Amygdala (tissue), 56 donors: ENCODE results near the gene LBR.
"Not testable (repeated sequence)": the region's sequence is repeated elsewhere in the genome, so short reads cannot be mapped to it uniquely, and the experiment has no call there.

Source experiments
- DNase-seq, 56 donors: peaks; one replicate each; lab custom pipeline; 2025; lab: John Stamatoyannopoulos, UW

Gene LBR

GRCh38 chr1:225388372-225388771, 39.5 kb downstream of the LBR start:
- DNase-seq, result no peak

DNA sequence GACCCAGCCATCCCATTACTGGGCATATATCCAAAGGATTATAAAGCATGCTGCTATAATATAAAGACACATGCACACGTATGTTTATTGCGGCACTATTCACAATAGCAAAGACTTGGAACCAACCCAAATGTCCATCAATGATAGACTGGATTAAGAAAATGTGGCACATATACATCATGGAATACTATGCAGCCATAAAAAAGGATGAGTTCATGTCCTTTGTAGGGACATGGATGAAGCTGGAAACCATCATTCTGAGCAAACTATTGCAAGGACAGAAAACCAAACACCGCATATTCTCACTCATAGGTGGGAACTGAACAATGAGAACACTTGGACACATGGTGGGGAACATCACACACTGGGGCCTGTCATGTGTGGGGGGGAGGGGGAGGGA, 41.0 kb downstream of the LBR start:
- DNase-seq, result not testable (repeated sequence)

DNA sequence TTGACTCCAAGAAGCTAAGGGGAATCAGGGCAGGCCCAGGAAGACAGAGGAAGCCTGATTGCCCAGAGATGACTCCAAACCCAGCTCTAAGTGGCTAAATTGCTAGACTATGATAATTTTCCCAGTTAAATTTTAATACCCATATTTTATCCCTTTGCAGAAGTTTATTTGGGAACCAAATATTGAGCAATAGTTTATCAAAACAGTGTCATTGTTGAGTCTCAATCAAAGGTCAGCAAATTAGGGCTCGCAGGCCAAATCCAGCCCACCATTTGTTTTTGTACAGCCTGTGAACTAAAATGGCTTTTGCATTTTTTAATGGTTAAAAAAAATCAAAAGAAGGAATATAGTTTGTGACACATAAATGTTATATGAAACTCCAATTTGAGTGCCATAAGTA, 47.1 kb downstream of the LBR start:
- DNase-seq, result no peak

- DNase-seq, result no peak
Measured at GRCh38 chr1:225378880-225379279, 49.0 kb downstream of the LBR start.

GRCh38 chr1:225374996-225375395, 52.8 kb downstream of the LBR start:
- DNase-seq, result no peak

GRCh38 chr1:225373155-225373554, 54.7 kb downstream of the LBR start:
- DNase-seq, result no peak

DNA sequence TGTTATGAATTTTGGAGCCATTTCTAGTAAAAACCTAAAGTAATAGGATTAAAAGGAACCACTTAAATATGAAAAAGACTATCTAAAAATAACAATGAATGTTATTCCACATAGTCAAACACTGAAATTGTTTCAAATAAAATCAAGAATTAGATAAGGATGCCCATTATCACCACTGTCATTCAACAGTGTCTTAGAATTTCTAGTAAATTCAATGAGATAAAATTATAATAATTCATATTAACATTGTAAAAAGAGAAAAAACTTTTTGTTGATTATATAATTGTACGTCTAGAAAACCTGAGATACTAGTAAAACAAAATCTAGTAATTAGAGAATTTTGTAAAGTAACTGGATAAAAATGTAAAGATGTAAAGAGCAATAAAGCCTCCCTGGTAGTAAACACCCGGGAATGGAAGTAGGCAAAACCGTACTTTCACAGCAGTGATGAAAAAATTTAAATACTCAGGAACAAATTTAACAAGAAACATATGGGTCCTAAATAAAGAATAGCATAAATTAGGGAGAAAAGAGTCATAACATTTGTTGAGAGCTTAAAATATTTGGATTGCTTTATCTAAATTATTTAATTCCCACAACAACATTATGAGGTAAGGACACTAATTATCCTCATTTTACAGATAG, 56.4 kb downstream of the LBR start:
- DNase-seq, result no peak

GRCh38 chr1:225368036-225368552, 59.7 kb downstream of the LBR start:
- DNase-seq, result no peak

DNA sequence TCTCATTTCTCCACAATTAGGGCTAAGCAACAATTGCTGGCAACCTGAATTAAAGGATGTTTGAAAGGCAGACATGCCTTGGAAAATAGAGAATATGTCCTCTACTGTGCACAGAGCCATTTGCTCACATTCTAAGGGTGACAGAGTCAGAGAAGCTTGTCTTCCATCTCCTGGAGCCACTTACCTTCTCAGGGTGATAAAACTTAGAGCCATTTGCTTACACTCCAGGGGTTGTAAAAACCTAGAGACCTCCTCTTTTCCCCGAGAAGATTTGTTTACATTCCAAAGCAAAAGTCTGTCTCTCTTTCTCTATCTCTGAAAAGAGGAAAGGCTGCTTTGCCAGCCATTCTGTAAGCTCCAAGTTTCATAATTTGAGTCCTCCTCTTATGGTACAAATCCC, 61.3 kb downstream of the LBR start:
- DNase-seq, result no peak

DNA sequence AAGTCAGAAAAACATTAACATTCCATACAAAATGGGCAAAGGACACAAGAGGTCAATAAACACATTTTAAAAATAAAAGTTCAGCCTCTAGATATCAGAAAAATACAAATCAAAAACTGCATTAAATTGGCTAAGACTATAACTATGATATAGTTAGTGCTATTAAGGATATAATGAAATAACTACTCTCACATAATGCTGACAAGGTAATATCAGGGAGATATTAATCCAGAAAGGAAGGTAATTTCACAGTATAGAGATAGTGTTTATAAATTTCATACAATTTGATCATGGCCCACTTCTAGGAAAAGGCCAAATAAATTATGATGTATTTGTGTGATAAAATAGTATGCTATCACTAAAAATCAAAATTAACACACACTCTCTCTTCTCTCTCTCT, 61.8 kb downstream of the LBR start:
- no peak for DNase-seq

- DNase-seq, result no peak
Measured at GRCh38 chr1:225364439-225364838, 63.4 kb downstream of the LBR start.

DNA sequence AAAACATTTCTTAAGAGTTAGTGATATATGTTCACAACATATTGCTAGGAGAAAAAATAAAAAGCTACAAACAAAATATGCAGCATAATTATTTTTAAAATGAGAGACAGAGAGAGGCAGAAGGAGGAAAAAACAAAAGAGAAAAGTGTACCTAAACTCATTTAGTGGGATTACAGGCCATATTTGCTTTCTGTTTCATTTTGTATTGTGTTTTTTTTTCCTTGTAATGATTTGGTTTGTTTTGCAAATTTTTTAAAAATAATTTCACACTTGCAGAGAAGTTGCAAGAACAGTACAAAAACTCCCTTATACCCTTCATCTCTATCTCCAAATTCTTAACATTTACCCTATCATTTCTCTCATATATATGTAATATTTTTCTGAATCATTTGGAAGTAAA, 65.0 kb downstream of the LBR start:
- no peak for DNase-seq

DNA sequence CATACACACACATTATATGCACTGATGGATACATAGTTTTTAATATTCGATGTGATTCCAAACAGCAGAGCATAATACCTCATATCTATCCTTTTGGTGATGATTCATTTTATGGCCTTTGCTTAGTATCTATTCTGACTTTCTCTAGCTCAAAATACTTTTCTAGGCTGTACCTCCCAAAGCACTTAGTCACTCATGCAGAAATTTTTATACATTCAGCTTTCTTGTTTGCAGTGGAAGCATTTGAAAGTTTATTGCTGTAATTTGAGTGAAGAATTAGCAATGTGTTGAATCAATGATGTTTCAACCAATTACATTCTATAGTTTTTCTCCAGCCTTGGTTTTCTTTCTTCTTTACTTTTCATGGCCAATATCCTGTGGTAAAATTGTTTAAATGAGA, 66.7 kb downstream of the LBR start:
- DNase-seq, result no peak

DNA sequence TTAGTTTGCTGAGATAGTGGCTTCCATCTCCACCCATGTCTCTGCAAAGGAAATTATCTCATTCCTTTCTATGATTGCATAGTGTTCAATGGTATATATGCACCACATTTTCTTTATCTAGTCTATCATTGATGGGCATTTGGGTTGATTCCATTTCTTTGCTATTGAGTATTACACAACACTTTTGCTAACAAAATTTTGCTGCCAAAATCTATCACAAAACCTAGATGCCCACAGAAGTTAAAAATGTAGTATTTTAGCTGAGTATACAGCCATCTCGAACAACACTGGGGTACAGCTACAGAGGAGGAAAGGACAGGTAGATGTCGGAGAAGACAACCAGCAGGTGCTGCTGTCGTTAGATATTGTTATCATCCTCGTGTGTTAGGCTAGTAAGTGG, 67.7 kb downstream of the LBR start:
- DNase-seq, result no peak

DNA sequence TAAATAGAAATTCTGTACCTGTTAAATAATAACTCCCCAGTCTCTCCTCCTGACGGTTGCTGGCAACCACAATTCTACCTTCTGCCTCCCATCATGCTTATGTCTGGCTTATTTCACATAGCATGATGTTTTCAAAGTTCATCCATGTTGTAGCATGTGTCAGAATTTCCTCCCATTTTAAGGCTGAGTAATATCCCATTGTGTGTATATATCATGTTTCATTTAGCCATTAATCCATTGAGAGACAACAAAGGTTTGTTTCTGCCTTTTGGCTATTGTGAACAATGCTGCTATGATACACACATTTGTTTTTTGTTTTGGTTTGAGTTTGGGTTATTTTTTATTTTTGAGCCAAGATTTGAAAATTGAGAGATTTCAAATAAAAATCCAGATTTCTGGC, 72.0 kb downstream of the LBR start:
- DNase-seq, result no peak

DNA sequence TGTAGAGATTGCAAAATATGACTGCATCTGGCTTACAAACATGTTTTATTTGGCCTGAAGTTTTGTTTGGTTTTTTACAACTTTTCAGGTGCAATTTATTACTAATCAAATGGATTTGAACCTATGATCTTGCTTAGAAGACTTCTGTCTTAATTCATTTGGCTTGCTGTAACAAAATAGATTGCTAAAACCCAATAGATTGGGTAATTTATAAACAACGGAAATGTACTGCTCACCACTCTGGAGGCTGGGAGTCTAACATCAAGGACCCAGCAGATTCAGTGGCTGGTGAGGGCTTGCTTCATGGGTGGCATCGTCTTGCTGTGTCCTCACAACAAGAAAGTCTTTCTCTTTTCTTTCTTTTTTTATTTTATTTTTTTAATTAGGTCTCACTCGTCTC, 72.9 kb downstream of the LBR start:
- DNase-seq, result no peak
